GM19240 (cell line): ENCODE measurements around the gene GRPEL1.
A peak's percentile ranks its signal among the peaks of the same experiment; 100 is the strongest.
"Not testable (repeated sequence)": the region's sequence is repeated elsewhere in the genome, so short reads cannot be mapped to it uniquely, and the experiment has no call there.

Source experiments
- DNase-seq: peaks from one replicate; pipeline ENCODE4 v3.0.0; 2011; ENCODE audit warnings: low spot score; ENCODE audit not compliant: insufficient read length

The GRPEL1 gene

DNA sequence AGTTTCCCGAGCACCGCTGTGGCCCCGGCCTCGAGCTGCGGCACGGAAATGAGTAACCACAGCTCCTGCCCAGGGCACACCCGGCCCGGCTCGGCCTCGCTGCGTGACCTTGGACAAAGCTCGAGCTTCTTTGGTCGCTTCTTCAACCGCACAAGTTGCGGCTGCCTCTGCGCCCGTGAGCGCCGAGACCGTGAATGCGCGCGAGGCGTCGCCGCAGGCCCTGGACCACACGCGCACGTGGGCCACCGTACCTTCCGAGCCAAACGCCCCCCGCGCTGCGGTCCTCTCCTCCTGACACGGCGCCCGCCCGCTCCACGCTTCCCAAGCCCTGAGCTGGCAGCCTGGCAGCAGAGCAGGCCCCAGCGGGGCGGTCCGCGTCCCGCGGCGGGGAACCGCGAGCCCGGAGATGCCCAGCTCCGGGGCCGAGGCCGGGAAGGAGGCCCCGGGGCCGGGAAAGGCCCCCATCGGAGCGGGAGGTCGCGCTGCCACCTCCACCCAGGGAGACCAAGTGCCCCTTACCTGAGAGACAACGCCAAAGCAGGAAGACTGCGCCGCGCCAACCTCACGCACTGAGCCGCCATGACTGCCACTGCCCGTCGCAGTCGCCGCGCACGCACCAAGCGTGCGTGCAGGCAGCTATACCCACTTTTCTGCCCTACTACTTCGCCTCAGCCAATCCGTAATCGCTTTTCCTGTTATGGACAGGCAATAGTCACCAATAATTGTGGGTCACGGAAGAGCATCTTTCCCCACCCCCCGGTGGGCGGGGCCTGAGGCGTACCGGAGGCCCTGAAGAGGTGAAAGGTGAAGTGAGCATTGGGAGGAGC is at the start of gene GRPEL1:
Gene GRPEL1 (minus strand): TSS at position 613 of the 827 bp plus-strand sequence. CDS start 32 bp downstream, at position 581.
- peak; percentile 89 for DNase-seq

GRCh38 chr4:7116705-7117104 is 48.8 kb upstream of the GRPEL1 start:
- no peak for DNase-seq

- no peak for DNase-seq
These were observed 47.9 kb upstream of the GRPEL1 start for GRCh38 chr4:7115557-7116340.

GRCh38 chr4:7112656-7113055 is 44.8 kb upstream of the GRPEL1 start:
- DNase-seq = no peak

- DNase-seq = no peak
These were observed 43.6 kb upstream of the GRPEL1 start for GRCh38 chr4:7111441-7111840.

GRCh38 chr4:7110546-7110945 is 42.7 kb upstream of the GRPEL1 start:
- no peak for DNase-seq

DNA sequence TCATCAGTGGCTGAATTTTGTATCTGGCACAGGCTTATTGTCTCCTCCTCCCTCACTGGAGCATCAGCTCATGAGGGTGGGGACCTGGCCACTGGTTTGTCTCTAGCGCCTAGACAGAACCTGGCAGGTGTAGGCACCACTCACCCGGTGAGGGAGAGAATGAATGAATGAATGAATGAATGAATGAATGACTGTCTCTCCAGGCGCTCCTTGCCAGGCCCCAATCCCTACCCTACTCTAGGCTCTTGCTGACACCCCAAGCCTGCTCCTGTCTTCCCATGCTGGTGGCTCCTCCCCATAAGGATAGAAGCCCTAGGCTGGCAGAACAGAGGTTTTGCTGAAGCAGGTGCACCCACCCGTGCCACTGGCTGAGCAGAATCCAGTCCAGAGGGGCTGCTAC is 41.3 kb upstream of the GRPEL1 start:
- no peak for DNase-seq

- no peak for DNase-seq
These were observed 40.8 kb upstream of the GRPEL1 start for GRCh38 chr4:7108660-7109059.

DNA sequence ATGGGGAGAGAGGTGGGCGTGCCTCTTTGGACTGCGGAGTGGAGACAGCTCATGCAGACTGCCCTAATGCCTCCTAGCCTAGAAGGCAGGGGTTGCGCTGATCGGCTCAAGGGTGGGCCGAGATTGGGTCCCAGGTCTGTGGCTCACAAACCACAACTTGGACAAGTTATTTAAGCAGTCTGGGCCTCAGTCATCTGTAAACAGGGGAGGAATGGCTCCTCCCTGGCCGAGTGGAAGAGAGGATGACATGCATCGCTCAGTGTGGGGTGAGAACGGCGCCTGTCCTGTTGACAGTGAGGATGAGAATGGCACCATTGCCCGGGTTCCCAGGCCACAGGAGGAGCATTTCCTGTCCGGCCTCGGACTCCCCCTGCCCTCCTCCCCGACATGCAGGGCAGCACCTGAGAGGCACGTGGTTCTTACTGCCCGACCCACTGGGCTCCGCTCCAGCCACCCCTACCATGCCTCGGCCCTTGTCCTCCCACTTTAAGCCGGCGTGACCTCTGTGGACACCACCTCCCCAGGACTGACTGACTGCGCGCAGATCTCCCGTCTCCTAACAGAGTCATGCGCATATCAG is 40.3 kb upstream of the GRPEL1 start:
- DNase-seq = no peak

DNA sequence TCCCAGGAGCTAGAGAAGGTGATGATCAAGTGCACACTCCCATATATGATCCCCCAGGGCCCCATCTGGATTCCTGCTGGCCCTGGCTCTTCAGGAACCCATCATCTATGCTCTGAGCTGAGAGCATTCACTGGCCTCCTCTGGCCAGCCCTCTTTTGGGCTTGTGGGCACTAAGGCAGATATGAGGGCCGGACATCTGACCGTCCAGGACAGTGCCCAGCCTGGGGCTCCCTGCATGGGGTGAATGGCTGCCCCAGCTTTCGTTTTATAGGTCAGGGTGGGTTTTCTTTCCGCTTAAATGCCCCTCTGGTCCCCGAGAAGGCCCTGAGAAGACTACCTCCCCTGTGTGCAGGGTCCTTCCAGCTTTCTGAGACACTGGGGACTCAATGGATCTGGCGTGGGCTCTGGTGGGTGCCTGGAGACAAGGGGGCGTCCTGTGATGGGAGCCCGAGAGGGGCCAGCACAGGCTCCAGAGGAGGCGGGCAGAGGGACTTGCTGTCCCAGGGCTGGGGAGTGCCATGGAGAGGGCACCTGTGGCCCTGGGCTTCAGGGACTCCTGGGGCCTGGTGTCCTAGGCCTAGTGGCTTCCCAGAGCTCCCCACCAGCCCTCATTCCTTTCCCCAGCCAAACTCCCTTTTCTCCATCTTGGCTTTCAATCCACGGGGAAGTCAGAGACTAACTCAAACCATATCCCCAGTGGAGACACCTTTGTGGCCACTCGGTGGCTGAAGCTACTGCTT is 39.5 kb upstream of the GRPEL1 start:
- DNase-seq = no peak

DNA sequence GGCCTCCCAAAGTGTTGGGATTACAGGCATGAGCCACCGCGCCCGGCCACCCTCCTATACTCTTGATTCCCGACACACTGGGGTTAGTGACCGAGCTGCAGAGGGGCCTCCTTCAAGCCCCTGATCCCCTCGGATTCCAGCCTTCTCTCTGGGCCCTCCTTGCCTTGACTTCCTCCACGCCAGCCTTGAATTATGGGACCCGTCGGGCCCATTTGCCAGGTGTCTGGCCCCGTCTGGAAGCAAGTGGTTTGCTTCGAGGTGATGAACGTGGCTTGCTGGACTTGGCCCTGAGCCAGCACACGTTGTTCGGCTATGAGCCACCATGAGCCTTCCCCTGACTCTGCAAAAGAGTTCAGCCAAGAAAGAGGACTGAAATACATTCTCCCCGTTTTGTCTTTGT is 37.4 kb upstream of the GRPEL1 start:
- DNase-seq = no peak

- no peak for DNase-seq
These were observed 36.6 kb upstream of the GRPEL1 start for GRCh38 chr4:7104366-7105031.

DNA sequence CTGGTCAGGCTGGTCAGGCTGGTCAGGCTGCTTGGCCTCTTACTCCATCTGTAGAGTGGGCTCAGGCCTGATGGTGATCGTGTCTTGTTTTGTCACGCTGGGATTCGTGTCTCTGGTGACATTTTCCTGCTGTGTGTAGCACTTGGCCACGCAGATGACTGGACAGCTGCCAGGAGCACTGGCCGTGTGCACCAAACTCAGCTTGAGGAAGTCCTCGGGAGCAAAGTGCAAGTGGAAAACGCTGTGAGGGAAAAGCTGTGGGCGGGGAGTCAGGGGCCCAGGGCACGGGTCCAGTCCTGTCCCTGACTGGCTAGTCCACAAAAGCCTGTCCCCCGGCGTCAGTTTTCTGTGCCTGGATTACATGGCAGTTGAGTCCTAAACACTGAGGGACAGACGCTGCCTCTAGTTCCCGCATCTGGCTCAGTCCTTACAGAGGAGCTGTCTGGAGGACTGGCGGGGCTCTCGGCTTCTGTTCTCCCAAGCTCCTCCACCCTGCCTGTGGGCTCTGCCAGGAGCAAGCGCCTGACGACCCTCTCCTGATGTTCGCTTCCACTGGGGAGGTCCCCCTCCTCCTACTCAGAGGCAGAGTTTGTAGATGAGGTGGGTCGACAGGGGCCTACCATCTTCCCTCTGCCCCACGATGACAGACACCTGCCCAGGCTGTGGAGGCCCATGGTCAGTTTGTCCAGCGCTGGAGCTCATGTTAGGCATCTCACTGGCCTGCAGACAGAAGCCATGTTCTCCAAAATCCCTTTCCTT is 35.9 kb upstream of the GRPEL1 start:
- no peak for DNase-seq

GRCh38 chr4:7103031-7103606 is 35.3 kb upstream of the GRPEL1 start:
- peak; percentile 90 for DNase-seq

- not testable (repeated sequence) for DNase-seq
These were observed 34.6 kb upstream of the GRPEL1 start for GRCh38 chr4:7102516-7102909.

GRCh38 chr4:7101692-7102515 is 34.0 kb upstream of the GRPEL1 start:
- DNase-seq = no peak

DNA sequence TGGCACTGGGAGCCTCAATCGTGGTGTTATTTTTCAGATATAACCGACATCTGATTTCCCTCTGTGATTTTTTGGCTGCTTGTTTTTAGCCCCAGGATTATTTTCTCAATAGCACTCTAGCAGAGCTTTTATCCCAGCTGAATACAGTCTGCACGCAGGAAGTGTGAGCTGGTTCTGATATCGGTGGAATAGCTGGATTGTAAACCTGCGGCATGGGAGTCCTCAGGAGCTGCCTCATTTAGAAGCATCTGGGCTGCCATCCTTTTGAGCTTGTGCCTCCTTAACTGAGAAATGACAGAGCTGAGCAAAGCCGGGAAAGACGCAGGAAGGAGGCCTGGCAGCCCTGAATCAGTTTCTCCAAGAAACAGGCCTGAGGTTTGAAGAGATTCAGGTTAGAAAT is 28.4 kb upstream of the GRPEL1 start:
- DNase-seq = no peak

DNA sequence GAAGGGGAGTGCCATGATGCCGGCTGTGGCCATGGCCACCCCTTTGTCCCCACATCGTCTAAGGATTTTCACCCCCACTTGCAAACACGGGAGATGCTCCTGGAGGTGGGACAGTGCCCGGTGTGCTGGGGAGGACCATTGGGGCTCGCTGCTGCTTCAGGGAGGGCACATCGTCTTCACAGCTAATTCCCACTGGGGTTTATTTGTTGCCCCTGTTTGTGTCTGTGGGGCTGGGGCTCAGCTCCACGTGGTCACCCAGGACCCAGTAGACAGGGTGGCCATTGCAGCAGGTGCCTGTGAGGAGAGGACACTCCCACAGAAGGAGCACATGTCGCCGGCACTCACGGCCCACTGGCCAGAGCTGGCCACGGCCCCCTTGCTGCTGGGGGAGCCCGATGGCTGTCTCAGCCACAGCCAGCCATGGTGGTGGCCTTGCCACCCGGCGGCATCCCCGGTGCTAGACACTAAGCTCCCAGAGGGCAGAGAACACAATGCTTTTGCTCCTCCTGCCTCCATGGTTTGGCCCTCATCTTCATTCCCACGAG is 27.8 kb upstream of the GRPEL1 start:
- no peak for DNase-seq

GRCh38 chr4:7094916-7095315 is 27.1 kb upstream of the GRPEL1 start:
- no peak for DNase-seq
